HepG2 (cell line): ENCODE measurements around the gene KIF13A.

Experiments used
- ARID2 ChIP-seq: sonication (generic); formaldehyde crosslinking; IDR thresholded peaks from 2 replicates; pipeline ENCODE4 v1.8.1; 2022; ENCODE audit warnings: mild to moderate bottlenecking, missing genetic modification reagents, borderline replicate concordance
- HCFC1 ChIP-seq: fragments of 150-350 bp; IDR thresholded peaks from 2 replicates; pipeline ENCODE4 v1.6.1; 2014; ENCODE audit warnings: low read depth, low read length
- HIVEP1 ChIP-seq: sonication (generic); formaldehyde crosslinking; IDR thresholded peaks from 2 replicates; pipeline ENCODE4 v1.4.0; 2020; ENCODE audit warnings: mild to moderate bottlenecking, missing genetic modification reagents
- POLR2G ChIP-seq: fragments of 200-400 bp; formaldehyde crosslinking; IDR thresholded peaks from 2 replicates; pipeline ENCODE4 v1.6.1; 2018; ENCODE audit warnings: mild to moderate bottlenecking, low read depth, low read length, moderate library complexity
- RFX1 ChIP-seq: fragments of 450-650 bp; IDR thresholded peaks from 2 replicates; pipeline ENCODE4 v1.6.1; 2017
- THRA ChIP-seq: sonication (generic); formaldehyde crosslinking; IDR thresholded peaks from 2 replicates; pipeline ENCODE4 v1.4.0; 2020; ENCODE audit warnings: missing genetic modification reagents, borderline replicate concordance
- TF ChIP-seq, protein P1 (sequence below): sonication (generic); formaldehyde crosslinking; IDR thresholded peaks from 2 replicates; pipeline ENCODE4 v1.4.0; 2020; ENCODE audit warnings: missing genetic modification reagents

DNA sequence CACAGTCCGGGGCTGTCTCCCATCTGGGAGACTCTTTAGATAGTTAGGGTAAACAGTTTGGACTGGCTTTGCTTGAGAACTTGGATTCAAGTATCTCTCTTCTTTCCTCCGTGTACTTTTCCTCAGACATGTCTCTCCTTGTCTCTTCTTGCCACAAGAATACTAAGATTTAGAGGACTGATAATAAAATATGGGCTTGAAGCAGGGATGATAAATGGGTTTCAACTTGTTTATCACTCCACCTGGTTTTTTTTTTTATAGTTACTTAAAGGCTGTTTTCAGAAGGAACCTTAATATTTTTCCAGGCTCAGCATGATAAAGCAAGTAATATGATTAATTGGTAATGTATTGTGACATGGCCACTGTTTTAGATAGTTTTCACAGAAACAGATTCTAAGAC lies 40.9 kb upstream of the KIF13A start:
- TF ChIP-seq ARID2 (CRISPR knock-in tag) = no peak
- no peak for TF ChIP-seq HCFC1
- TF ChIP-seq HIVEP1 (CRISPR knock-in tag) = no peak
- TF ChIP-seq, protein P1, sequence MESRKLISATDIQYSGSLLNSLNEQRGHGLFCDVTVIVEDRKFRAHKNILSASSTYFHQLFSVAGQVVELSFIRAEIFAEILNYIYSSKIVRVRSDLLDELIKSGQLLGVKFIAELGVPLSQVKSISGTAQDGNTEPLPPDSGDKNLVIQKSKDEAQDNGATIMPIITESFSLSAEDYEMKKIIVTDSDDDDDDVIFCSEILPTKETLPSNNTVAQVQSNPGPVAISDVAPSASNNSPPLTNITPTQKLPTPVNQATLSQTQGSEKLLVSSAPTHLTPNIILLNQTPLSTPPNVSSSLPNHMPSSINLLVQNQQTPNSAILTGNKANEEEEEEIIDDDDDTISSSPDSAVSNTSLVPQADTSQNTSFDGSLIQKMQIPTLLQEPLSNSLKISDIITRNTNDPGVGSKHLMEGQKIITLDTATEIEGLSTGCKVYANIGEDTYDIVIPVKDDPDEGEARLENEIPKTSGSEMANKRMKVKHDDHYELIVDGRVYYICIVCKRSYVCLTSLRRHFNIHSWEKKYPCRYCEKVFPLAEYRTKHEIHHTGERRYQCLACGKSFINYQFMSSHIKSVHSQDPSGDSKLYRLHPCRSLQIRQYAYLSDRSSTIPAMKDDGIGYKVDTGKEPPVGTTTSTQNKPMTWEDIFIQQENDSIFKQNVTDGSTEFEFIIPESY (CRISPR knock-in tag) = no peak
- TF ChIP-seq THRA (CRISPR knock-in tag) = no peak
- no peak for TF ChIP-seq RFX1
- TF ChIP-seq POLR2G = no peak
